Astrocyte of the hippocampus (primary cell): ENCODE measurements around the gene GFOD1.

Experiments used
- DNase-seq: peaks from one replicate; pipeline ENCODE4 v3.0.0; 2011; ENCODE audit warnings: low read depth, low spot score

GFOD1 gene

DNA sequence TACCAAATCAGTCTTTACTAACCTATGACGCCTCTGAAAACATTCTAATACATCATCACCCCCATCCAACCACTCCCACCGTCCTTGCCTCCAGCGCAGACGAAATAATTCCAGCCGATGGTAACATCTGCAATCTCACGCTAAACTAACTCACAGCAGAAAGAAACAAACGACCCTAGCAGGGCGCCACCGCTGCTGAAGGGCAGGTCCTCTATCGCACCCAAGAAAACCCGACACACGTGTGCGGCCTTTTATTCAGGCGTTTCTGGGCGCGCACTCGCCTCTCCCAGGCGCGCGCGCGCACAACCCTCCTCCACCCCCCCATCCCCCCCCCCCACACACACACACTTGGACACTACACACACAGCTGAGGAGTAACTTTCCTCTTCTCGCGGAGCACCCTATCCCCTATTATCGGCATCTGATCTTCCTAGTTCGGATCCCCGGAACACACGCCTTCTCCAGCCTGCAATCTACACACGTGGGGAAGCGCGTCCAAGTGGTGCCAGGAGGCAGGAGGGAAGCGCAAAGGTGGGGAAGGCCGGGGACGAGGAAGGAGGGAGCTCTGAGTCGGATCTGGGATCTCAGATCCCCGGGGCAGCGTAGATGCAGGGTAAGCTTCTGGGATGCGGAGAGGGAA lies 1.4 kb downstream of the GFOD1 start:
- peak; percentile 65 for DNase-seq

DNA sequence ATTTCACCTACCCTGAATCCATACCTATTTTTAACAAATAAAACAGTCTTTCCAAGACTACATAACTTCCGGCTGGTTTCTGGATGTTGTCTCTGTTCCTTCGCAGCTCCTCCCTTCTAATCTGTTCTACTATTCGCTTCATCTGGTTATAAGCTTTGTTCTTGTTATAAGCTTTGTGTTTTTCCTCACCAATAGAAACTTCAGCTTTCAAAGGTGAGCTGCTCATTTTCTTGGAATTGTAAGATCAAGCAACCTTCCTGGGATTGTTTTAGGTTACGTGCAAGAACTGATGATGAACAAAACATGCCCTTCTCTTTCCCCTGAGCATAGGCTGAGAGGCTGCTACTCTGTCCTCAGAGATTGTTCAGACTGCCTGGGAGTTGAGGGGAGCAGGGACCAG lies 2.1 kb downstream of the GFOD1 start:
- no peak for DNase-seq

DNA sequence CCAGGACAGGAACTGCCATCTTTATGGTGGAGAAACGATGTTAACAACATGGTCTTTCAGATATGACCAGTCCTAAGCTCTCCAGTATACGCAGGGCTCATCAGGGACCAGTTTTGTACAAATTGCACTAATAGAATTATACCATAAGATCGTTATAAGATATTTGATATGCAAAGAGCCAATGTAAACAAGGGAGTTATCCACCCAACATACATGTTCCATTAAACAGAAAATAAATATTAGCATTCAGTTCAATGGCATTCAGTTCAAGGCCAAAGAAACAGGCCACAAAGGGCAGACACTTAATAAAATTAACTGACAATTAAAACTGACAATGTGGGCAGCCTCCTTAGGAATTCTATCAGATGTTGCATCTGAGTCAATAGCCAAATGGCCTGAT lies 2.6 kb downstream of the GFOD1 start:
- DNase-seq: no peak

DNA sequence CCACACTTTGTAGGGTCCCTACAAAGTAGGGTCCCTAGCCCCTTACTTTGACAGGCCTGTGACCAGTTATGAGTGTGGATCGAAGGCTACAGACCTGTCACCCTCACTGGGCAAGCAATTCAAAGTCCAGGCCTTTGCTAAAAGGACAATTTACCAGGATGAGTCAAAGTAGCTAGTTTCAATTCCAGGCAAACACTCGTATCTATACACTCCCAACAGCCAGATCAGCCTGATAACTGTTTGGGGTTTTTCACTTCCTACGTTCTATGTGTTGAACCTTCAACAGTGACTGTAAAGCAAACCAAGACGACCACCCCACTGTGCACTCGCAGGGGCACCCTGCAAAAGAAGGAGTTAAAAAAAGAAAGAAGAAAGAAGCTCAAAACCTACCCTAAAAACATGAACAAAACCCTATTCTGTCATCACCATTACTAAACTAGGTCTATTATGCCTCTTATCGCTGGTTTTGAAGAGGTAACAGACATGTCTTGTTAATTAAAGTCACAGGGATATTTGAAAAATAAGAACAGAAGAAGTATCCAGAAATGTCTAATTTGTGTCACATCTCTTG lies 3.2 kb downstream of the GFOD1 start:
- DNase-seq: no peak

DNA sequence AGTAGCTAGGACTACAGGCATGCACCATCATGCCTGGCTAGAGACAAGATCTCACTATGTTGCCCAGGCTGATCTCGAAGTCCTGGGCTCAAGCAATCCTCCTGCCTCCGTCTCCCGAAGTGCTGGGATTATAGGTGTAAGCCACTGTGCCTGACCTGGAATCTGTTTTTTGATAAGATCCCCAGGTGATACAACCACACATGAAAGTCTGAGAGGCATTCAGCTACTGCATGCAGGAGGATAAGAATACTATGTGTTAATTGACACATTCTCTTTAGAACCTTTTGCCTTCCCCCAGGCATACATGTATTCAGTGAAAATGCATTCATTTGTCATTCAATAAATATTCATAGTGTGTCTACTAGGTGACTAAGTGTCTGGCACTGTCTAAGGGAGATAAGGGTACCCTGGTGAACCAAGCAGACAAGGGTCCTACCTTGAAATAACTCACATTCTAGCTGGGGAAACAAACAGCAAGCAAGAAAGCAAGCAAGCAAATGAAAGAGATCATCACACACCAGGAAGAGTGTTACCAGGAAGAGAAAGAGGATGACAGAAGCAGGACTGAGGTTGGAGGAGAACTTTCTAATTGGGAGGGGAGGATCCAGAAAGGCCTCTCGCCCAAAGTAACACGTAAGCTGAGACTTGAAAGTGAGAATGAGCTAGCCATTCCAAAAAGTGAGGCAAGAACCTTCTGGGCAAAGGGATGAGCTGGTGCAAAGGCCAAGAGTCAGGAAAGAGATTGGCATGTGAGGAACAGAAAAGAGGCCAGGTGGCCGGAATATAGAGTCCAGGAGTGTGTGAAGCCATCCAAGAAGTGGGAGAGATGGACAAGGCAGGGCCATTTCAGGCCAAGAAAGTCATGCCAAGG lies 6.5 kb downstream of the GFOD1 start:
- DNase-seq: peak; percentile 66

DNA sequence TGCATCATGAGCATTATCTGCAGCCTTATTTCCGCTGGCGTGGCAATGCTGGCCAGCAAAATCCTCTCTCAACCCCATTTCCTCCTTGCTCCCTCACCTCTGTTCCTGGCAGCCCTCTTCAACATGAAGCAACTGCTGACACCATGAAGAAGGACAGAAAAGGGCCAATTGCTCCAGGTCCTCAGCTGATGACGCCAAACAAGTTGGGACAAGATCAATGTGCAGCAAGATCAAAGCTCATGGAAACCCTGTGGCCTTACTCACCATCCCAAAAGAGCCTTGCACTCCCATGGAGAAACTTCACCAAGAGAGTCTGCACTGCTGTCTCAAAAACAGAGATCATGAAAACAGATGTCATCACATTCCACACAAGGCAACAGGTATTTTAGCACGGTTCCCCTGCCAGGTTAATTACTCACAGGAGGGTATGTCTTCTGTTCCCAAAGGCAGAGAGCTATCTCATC lies 7.4 kb downstream of the GFOD1 start:
- no peak for DNase-seq

DNA sequence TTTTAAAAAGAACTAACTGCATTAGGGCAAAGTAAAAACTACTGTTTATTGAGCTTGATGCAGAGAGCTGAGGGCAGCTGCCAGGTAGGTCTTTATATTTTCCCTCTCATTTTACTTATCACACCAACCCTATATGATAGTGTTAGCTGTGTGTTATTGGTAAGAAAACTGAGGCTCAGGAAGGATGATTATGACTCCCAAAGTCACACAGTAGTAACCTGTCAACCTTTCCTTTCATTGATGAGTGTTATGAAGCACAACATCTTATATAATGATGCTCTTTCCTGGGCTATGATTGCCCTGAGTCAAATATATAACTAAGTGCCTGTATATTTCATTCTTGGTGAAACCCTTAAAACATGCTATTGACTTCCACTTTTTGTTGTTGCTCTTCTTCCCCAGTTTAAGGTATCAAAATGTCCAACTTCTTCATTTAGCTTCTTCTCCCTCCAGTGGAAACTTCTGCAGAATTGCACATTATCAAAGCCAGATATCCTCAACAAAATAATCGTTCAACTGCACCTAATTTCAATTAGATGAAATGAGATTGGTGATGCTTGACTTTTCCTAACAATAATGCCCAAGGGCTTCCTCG lies 8.1 kb downstream of the GFOD1 start:
- DNase-seq: no peak

DNA sequence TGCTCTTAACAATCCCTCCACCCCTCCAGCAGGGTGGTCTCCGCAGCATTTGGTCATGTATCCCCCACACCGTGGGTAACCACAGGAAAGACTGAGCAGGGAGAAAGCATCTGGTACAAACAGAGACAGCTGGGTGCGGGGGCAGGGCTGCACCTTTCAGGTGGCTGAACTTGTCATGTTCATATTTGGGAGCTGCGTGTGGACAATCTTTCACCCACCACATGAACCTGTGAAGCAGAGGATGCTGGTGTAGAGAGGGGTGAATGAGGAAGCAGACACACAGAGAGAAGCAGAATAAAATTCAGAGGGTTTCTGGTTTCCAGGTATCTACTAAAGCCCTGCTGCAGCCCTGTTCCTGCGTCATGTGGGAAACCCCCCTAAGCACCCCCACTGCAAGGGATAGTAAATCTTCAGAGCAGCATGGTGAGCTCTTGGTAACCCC lies 8.9 kb downstream of the GFOD1 start:
- DNase-seq: no peak

DNA sequence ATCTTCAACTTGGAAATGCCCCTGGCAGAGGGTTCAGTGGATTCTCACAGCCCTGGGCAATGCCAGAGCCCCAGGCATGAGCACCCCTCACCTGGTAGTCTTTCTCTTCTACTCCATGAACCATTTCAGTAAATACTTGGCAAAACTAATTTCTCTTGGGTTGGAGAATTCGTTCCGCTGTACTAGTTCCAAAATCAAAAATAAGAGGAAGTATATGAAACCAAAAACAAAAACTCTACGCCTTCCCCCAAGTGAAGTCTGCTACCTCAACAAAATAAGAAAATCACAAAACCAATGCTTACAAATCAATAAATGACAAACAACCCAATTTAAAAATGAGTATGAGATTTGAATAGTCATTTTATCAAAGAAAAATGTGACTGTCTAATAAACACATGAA lies 12.6 kb downstream of the GFOD1 start:
- DNase-seq: no peak

DNA sequence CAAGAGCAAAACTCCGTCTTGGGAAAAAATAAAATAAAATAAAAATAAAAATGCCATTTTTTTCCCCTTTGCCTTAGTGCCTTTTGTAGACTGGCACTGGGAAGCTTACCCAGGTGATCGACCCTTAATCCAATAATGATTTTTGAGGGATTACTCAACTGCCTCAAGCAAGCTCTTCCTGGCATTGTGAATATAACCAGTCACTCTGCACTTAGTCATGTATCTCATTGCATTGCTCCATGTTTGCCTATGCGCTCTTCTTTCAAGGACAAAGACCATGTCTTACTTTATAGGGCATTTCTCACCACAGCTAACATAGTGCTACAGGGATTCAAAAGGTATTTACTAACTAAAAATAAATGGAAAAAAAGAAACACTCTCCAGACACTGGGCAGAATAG lies 13.0 kb downstream of the GFOD1 start:
- no peak for DNase-seq

DNA sequence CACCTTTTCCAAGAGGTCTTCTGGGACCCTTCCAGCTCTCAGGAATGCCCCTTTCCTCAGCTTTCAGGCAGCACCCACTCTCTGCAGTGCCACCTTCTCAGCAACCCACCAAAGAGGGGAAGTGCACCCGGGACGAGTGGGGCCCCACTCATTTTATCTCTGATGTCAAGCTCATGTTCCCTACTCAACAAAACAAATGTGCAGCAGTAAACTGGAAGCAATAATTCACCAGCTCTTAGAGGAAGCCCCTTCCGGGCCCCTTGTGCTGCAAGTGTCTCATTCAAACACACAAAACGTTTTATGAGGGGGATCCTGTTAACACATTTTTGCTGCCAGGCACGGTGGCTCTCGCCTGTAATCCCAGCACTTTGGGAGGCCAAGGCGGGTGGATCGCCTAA lies 13.6 kb downstream of the GFOD1 start:
- DNase-seq: no peak

DNA sequence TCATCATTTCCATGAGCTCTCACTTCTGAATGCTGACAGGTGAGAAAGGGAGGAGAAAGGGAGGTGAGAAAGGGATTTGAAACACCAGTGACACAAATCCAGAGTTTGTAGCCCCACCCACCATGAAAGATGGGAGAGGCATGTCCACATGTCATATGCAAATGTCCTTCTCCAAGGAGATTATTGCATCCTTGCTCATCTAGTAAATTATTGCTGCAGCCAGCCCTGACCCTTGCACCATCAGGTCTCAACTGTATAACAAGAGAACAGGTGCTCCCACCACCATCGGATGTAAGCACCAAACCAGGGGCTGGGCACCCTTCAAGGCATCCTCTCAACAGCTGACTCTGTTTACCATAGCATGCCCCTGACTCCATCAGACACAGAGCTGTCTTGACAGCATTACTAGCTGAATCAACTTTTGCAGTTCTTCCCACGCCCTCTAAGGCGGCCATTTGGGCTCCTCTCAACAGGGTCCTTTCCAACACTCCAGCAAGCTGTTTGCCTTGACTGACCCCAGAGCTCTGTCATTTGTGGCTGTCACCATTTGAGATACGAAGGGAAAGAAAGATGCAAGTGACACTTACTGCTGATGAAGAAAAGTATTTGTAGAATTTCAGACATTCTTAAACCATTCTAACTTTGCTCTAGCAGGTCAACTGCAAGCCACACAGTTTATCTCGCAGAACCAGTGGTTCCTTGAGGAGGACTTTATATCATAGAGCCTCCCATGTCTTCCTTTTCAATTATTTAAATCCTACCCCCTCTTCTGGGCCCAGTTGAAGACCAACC lies 14.2 kb downstream of the GFOD1 start:
- DNase-seq: no peak

DNA sequence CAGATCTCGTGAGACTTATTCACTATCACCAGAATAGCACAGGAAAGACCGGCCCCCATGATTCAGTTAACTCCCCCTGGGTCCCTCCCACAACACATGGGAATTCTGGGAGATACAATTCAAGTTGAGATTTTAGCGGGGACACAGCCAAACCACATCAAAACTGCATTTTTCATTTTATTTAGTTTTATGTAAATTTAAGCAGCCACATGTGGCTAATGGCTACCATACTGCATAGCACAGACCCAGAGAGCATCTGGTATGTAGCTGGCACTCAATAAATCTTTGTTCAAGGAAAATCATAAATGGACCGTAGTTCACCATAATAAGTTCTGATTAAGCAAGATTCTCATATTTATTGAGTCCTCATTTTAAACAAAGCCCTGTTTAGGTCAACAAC lies 15.3 kb downstream of the GFOD1 start:
- peak; percentile 53 for DNase-seq

DNA sequence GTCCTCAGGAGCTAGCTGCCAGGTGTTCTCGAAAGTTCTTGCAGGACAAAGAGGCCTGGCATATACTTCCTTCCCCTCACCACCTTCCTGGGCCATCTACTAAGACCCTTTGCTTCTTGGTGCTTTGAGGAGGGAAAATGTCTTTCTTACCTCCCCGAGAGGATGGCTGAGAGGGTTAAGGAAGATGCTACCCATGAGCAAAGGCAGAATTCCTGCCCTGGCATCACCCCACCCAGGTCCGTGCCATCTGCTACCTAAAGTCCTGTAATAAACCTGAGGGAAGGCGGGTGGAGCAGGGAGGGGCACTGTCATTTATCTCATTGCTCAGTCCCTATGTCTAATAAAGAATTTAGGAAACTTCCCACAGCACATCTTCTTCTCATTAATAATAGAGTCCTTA lies 16.2 kb downstream of the GFOD1 start:
- no peak for DNase-seq

DNA sequence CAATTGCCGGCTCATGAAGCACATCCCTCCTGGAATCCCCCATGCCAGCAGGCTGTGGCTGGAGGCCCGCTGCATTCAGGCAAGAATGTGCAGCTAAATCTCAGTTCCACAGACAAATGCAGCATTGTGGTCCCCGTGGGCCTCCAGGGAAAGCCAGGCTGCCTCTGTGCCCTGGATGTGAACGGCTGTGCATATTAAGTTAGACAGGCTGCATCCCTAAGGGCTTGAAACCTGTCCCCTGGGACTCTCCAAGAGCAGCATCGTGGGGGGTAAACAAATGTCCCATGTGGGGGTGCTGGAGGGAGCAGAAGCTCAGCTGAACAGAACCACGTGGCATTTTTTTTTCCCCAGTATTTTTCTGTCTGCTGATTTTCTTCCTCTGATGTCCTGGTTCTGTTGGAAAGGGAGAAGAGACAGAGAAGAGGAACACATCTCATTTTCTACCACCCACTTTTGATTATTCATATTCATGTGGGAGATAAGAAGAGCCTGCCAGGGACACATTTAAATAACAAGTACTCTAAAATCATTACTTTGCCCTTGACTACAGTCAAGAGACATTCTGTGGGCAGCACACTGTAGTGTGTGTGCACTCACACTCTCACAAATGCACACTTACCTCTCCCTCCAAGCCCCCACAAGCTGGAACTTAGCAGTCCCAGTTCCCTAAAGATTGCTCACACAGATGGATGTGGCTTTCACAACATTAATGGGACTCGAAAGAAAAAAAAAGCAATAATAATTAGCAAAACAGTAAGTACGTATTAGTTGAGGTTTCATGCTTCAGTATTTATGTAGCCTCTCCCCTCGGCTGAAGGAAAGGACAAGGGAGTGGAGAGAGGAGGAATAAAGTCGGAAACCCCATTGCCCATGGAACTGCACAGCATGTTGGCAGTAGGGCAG lies 16.9 kb downstream of the GFOD1 start:
- DNase-seq: peak; percentile 57

DNA sequence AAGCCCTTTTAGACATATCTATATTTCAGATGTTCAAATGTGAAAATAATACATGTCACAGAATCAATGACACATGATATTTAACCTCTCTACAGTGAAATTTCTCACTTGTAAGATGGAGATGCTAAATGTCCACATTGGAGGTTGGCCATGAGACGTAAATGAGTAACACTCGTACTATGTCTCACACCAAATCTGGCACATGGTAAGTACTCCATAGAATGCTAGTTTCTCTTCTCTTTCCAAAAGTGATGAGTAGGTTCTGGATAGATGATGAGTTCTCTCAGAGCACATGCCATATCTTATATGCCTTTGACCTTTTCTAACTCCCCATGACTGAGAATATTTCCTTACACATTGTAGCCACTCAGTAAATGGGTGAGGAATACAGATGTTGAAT lies 17.7 kb downstream of the GFOD1 start:
- DNase-seq: no peak

DNA sequence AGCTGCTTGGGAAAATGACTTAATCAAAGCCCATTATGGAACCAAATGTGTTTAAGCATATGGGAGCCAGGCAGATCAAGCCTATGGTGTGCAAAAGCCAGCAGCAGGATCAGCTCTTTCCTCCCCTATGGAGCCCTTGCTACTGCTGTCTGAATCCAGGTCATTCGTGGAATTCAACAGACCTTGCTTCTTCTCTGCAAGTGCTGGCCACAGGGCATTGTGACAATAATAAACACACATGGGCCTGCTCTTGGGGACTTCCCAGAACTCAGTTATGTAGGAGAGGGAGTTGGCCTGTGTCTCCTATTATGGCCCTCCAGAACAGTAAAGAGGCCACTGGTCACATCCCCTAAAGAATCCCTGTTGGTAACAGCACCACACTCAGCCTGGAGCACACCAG lies 18.6 kb downstream of the GFOD1 start:
- no peak for DNase-seq

DNA sequence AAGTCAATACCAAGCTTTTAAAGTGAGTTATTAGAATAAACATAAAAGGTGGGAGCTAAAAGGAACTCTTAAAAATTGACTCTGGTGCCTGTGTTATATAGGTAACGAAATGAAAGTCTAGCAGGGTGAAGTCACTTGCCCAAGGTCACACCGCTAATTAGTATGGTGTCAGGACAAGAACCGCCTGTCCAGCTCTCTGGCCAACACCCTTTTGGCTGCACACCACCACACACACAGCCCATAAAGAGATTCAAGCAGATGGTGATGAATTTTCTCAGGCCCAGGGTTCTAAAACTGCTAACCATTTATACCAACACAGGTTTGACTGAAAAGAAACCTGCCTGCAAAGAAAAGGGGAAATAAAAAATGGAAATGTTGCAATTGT lies 20.2 kb downstream of the GFOD1 start:
- no peak for DNase-seq

DNA sequence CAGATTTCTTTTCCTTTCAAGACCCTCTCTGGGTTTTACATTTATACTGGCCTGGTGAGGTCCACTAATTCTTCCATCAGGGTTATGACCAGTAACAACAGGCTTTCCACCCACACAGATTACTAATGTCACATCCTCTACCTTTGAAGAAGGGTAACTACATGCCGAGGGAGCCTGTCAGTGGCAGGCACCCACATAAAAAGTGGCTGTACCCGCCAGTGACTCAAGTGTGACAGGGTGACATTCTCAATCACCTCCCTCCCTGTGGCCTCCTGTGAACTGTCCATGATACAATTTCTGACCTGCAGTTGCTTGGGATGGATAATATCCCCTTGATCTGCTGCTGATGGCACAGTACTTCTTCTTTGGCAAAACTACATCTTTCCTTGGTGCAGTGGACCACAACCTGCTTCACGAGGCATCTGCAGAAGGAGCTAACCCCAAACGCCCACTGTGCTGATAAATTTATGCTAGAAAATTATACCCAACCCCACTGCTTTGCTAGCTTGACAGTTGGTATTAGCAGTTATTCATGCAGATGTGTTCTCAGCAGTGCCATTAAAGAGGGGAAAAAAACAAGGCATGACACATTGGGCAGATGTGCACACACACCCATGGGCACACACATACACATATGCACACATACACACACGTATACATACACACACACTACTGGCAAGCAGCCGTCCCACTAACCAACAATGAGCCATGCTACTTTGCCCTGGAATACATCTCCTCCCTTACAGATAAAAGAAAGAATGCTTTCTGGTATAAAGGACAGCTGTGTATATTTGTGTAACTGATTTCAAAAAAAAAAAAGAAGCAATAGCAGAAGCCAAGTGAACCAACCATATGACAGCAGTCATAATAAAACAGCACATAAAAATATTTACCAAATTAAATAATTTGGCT lies 20.8 kb downstream of the GFOD1 start:
- no peak for DNase-seq

DNA sequence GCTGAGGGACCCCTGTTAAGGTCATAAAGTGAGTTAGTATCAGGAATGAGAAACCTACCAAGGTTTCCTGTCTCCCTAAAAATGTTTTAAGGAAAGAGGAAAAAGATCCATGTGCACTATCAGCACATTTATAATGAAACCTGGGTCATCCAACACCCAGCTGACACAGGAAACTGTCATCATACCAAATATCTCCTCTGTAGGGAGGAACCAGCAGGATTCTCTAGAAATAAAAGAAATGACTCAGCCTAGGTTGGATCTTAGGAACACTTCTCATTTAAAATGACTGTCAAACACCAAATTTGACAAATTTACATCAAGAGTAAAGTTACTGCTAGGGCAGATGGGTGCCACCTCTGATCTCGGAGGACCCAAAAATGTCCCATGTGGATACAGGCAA lies 21.7 kb downstream of the GFOD1 start:
- DNase-seq: no peak
